HL-60 (cell line): ENCODE data around the gene SEC63.

Experiments
- CTCF ChIP-seq: IDR thresholded peaks from one replicate; pipeline ENCODE4 v1.5.1; 2011; ENCODE audit warnings: low read length, control low read depth, inconsistent platforms; ENCODE audit not compliant: insufficient read depth
- POLR2AphosphoS5 ChIP-seq: IDR thresholded peaks from 2 replicates; pipeline ENCODE4 v1.6.1; 2012; ENCODE audit warnings: low read depth
- REST ChIP-seq: IDR thresholded peaks from 2 replicates; pipeline ENCODE4 v1.6.1; 2012; ENCODE audit warnings: low read depth; ENCODE audit not compliant: insufficient replicate concordance

GRCh38 chr6:107823047-107823557 lies 134.9 kb downstream of the SEC63 start:
- TF ChIP-seq CTCF (no peak), REST (no peak), POLR2AphosphoS5 (no peak)
